H1 (cell line): Measurements from ENCODE around the gene KCNMA1. TPM values are rescaled to one million over a fixed set of nuclear protein-coding genes. Genes with fewer than 3 reads are reported as not detected.

Experiments
- CTCF ChIA-PET: fragments of 300-600 bp; sonication (Branson Sonifier 250); formaldehyde crosslinking; loops from one replicate; lab custom pipeline; 2021; ENCODE audit not compliant: partially characterized antibody; lab: Charles Lee
- POLR2A ChIA-PET: fragments of 300-600 bp; sonication (Branson Sonifier 250); formaldehyde crosslinking; loops from one replicate; lab custom pipeline; 2021; ENCODE audit warnings: inconsistent platforms; ENCODE audit not compliant: partially characterized antibody; lab: Charles Lee
- DNase-seq, 2 experiments: peaks; one replicate each; pipeline versions ENCODE4 v3.0.0 to v3.0.0-alpha.2; 2010 to 2022; ENCODE audit warnings: low spot score in 2 of 2, low read depth in 1 of 2, mixed read lengths in 1 of 2
- FAIRE-seq: peaks from 2 replicates; lab custom pipeline; 2011; peaks lifted over from hg19 to GRCh38; lab: Jason Lieb, UNC
- H2AFZ ChIP-seq: 2 replicates; pipeline ENCODE4 v1.8.1; 2012; ENCODE audit warnings: low read length, inconsistent platforms
- H2AK5ac ChIP-seq: 2 replicates; pipeline ENCODE4 v1.6.1; 2013; ENCODE audit warnings: low read depth, low read length
- H2BK120ac ChIP-seq: replicated peaks from 2 replicates; pipeline ENCODE3; 2013; ENCODE audit warnings: low read depth, low read length, inconsistent platforms
- H2BK12ac ChIP-seq: 2 replicates; pipeline ENCODE4 v1.6.1; 2013; ENCODE audit warnings: low read depth, low read length
- H2BK15ac ChIP-seq: 2 replicates; pipeline ENCODE4 v1.6.1; 2013; ENCODE audit warnings: low read length
- H2BK20ac ChIP-seq: 2 replicates; pipeline ENCODE4 v1.6.1; 2013; ENCODE audit warnings: low read length
- H2BK5ac ChIP-seq: 2 replicates; pipeline ENCODE4 v1.6.1; 2013; ENCODE audit warnings: low read depth, low read length
- H3K14ac ChIP-seq: 2 replicates; pipeline ENCODE4 v1.6.1; 2013; ENCODE audit warnings: inconsistent platforms; ENCODE audit not compliant: insufficient read length
- H3K18ac ChIP-seq: 2 replicates; pipeline ENCODE4 v1.6.1; 2013; ENCODE audit warnings: low read length; ENCODE audit errors: extremely low read depth
- H3K23ac ChIP-seq: 2 replicates; pipeline ENCODE4 v1.6.1; 2013; ENCODE audit warnings: inconsistent platforms; ENCODE audit not compliant: insufficient read length
- H3K23me2 ChIP-seq: 2 replicates; pipeline ENCODE4 v1.6.1; 2013; ENCODE audit warnings: low read depth, low read length
- H3K27ac ChIP-seq: 2 replicates; pipeline ENCODE4 v1.6.1; 2011; ENCODE audit warnings: low read depth, low read length, inconsistent platforms
- H3K27me3 ChIP-seq, 4 experiments: replicated peaks in 1 of 4; 1 replicate in 1 of 4; 2 replicates in 3 of 4; pipeline versions ENCODE4 v1.6.1 to v1.8.1; 2011 to 2013; ENCODE audit warnings: low read length in 3 of 4, mild to moderate bottlenecking in 3 of 4, inconsistent platforms in 2 of 4, mixed read lengths in 2 of 4, moderate library complexity in 1 of 4; ENCODE audit not compliant: control insufficient read depth in 3 of 4, insufficient read depth in 3 of 4; ENCODE audit errors: extremely low read depth in 1 of 4
- H3K36me3 ChIP-seq, 4 experiments: 2 replicates each; pipeline versions ENCODE4 v1.6.1 to v1.8.1; 2011 to 2013; ENCODE audit warnings: mild to moderate bottlenecking in 4 of 4, low read length in 3 of 4, moderate library complexity in 2 of 4, control low read depth in 1 of 4, inconsistent platforms in 1 of 4; ENCODE audit not compliant: insufficient read depth in 4 of 4, control insufficient read depth in 2 of 4
- H3K4ac ChIP-seq: replicated peaks from 2 replicates; pipeline ENCODE3; 2013; ENCODE audit warnings: low read length, low read depth, mixed read lengths, inconsistent platforms; ENCODE audit not compliant: insufficient read length
- H3K4me1 ChIP-seq, 4 experiments: replicated peaks in 1 of 4; 1 replicate in 1 of 4; 2 replicates in 3 of 4; pipeline versions ENCODE4 v1.6.1 to v1.8.1; 2011 to 2013; ENCODE audit warnings: low read length in 3 of 4, inconsistent platforms in 2 of 4, mixed read lengths in 1 of 4; ENCODE audit not compliant: insufficient read depth in 4 of 4, control insufficient read depth in 3 of 4
- H3K4me2 ChIP-seq, 2 experiments: 2 replicates each; pipeline versions ENCODE4 v1.6.1 to v1.8.1; 2011 to 2013; ENCODE audit warnings: low read depth in 2 of 2, low read length in 2 of 2, control low read depth in 1 of 2, inconsistent platforms in 1 of 2, mild to moderate bottlenecking in 1 of 2; ENCODE audit not compliant: insufficient read depth in 1 of 2
- H3K4me3 ChIP-seq, 4 experiments: fragments of 200-600, 300-600 bp in 1 of 4; sonication (generic), shearing (Covaris generic), sonication (Bioruptor Twin) in 1 of 4; 2 replicates each; pipeline versions ENCODE4 v1.5.1 to v1.8.1; 2011 to 2016; ENCODE audit warnings: low read length in 4 of 4, low read depth in 3 of 4, control low read depth in 2 of 4, inconsistent platforms in 2 of 4, mild to moderate bottlenecking in 2 of 4, mixed read lengths in 1 of 4, moderate library complexity in 1 of 4; ENCODE audit not compliant: insufficient read depth in 2 of 4; ENCODE audit errors: extremely low read depth in 1 of 4
- H3K56ac ChIP-seq: replicated peaks from 2 replicates; pipeline ENCODE3; 2013; ENCODE audit warnings: low read depth, mild to moderate bottlenecking, mixed read lengths, low read length, inconsistent platforms; ENCODE audit not compliant: insufficient read length
- H3K79me1 ChIP-seq: 2 replicates; pipeline ENCODE4 v1.6.1; 2013; ENCODE audit warnings: low read depth, low read length, control low read depth
- H3K79me2 ChIP-seq, 2 experiments: 2 replicates each; pipeline versions ENCODE4 v1.6.1 to v1.8.1; 2012 to 2013; ENCODE audit warnings: low read length in 2 of 2, mild to moderate bottlenecking in 2 of 2, inconsistent platforms in 1 of 2; ENCODE audit not compliant: insufficient read depth in 2 of 2, control insufficient read depth in 1 of 2
- H3K9ac ChIP-seq, 4 experiments: replicated peaks in 1 of 4; 1 replicate in 1 of 4; 2 replicates in 3 of 4; pipeline versions ENCODE4 v1.6.1 to v1.8.1; 2011 to 2013; ENCODE audit warnings: low read depth in 3 of 4, low read length in 3 of 4, control low read depth in 2 of 4, mild to moderate bottlenecking in 2 of 4, moderate library complexity in 2 of 4, inconsistent platforms in 1 of 4; ENCODE audit errors: extremely low read depth in 1 of 4
- H3K9me3 ChIP-seq, 2 experiments: 2 replicates each; pipeline versions ENCODE4 v1.6.1 to v1.8.1; 2012 to 2013; ENCODE audit warnings: mild to moderate bottlenecking in 2 of 2, moderate library complexity in 2 of 2, control low read depth in 1 of 2, inconsistent platforms in 1 of 2, low read depth in 1 of 2, low read length in 1 of 2, mixed read lengths in 1 of 2; ENCODE audit not compliant: insufficient read depth in 2 of 2
- H4K20me1 ChIP-seq, 2 experiments: replicated peaks in 1 of 2; 2 replicates each; pipeline versions ENCODE3 to v1.8.1; 2011 to 2013; ENCODE audit warnings: inconsistent platforms in 2 of 2, low read length in 2 of 2, mild to moderate bottlenecking in 1 of 2; ENCODE audit not compliant: insufficient read depth in 2 of 2, control insufficient read depth in 1 of 2
- H4K5ac ChIP-seq: 2 replicates; pipeline ENCODE4 v1.6.1; 2013; ENCODE audit warnings: low read length, low read depth, mixed read lengths, inconsistent platforms; ENCODE audit not compliant: insufficient read length
- H4K8ac ChIP-seq: 2 replicates; pipeline ENCODE4 v1.8.0; 2013; ENCODE audit warnings: mild to moderate bottlenecking, moderate library complexity, low read length, inconsistent platforms; ENCODE audit not compliant: insufficient read depth; ENCODE audit errors: extremely low read depth
- H4K91ac ChIP-seq: replicated peaks from 2 replicates; pipeline ENCODE3; 2013; ENCODE audit warnings: low read length, mixed read lengths, inconsistent platforms; ENCODE audit not compliant: insufficient read length
- BCL11A ChIP-seq, 2 experiments: IDR thresholded peaks; one replicate each; pipeline ENCODE4 v1.6.1; 2011; ENCODE audit warnings: low read depth in 2 of 2, low read length in 2 of 2, mild to moderate bottlenecking in 2 of 2
- CBX8 ChIP-seq: fragments of 300-800, 300-1000 bp; sonication (generic); IDR thresholded peaks from 2 replicates; pipeline ENCODE4 v1.7.1; 2016; ENCODE audit warnings: low read depth, low read length, borderline replicate concordance
- EGR1 ChIP-seq: IDR thresholded peaks from 2 replicates; pipeline ENCODE4 v1.6.1; 2011; ENCODE audit warnings: low read depth, low read length, borderline replicate concordance
- GTF2F1 ChIP-seq: IDR thresholded peaks from 2 replicates; pipeline ENCODE4 v1.6.1; 2012; ENCODE audit warnings: low read depth, low read length, improper control_type of control experiment, borderline replicate concordance
- KDM5A ChIP-seq: fragments of 200-600 bp; IDR thresholded peaks from 2 replicates; pipeline ENCODE4 v1.7.1; 2012; ENCODE audit warnings: mild to moderate bottlenecking, low read length, inconsistent platforms, mixed read lengths
- PHF8 ChIP-seq: fragments of 200-600 bp; sonication (generic); conservative IDR thresholded peaks from 2 replicates; pipeline ENCODE4 v1.7.1; 2012; ENCODE audit warnings: low read depth, mild to moderate bottlenecking, inconsistent platforms, low read length, moderate library complexity
- POLR2AphosphoS5 ChIP-seq: IDR thresholded peaks from 2 replicates; pipeline ENCODE4 v1.6.1; 2011; ENCODE audit warnings: low read depth, low read length
- TBP ChIP-seq: IDR thresholded peaks from 2 replicates; pipeline ENCODE4 v1.6.1; 2011; ENCODE audit warnings: low read depth, low read length, improper control_type of control experiment
- WGBS, 2 experiments: shearing (Covaris generic) in 1 of 2; methylation state at CpG; one replicate each; pipeline versions ENCODE4 v1.1.6 to v1.1.7; 2013 to 2015; ENCODE audit warnings: low lambda C conversion rate in 2 of 2, mixed read lengths in 2 of 2, inconsistent platforms in 1 of 2, low coverage in 1 of 2, missing lambda C conversion rate in 1 of 2; ENCODE audit not compliant: insufficient replicate concordance in 2 of 2, insufficient coverage in 1 of 2, insufficient read length in 1 of 2; ENCODE audit errors: extremely low coverage in 1 of 2, missing lambda C conversion rate in 1 of 2; 5-methylcytosine and 5-hydroxymethylcytosine counted together
- polyA plus RNA-seq, 7 experiments: library from polyadenylated mRNA; depleted of rRNA in 3 of 7; stranded (reverse) in 5 of 7; unstranded in 2 of 7; fragments of >200 nt in 5 of 7; fragments of 200-250 nt in 2 of 7; gene quantifications; 1 replicate in 5 of 7; 2 replicates in 1 of 7; 4 replicates in 1 of 7; pipeline versions ENCODE4 v1.2.1 to v1.2.3, GENCODE V29; 2011 to 2013; ENCODE audit warnings: missing spikeins in 2 of 7, mixed read lengths in 2 of 7
- total RNA-seq: library from RNA; stranded (reverse); fragmentation: NEBNext Ultra II Directional; extraction: Animal tissue kit (Norgen Biotek cat#: 25700); gene quantifications from 2 replicates; pipeline ENCODE4 v1.2.1, GENCODE V29; 2021

The KCNMA1 gene
- total and polyA plus RNA-seq, 2 of the 8 experiments (the other 6 are each of a cell fraction or from before 2014, with no cell fraction given) = 10.2 to 11.1 TPM

DNA sequence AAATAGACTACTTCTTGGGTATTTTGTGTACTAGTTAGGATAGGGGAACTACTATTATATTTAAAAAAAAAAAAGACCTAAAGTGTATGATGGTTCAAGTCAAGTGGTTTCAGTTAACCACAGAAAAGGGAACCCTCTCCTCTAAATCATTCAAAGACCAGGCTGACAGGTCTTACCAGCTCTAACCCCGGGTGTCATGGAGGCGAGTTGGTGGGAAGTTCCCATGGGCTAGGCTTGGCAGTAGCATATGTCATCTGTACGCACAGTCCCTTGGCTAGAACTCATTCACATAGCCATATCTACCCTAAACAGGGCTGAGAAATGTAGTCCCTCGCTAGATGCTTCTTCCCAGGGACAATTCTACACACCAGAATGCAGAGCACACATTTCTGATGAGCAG lies 37.7 kb upstream of the KCNMA1 start:
- ChIA-PET POLR2A (no interaction called here), CTCF (interaction anchor here (0.6 to 2.4 kb wide), 2 partner anchors 35 to 36 kb away, joined by 3 to 10 read pairs; no protein-coding TSS in a partner anchor)
- Histone ChIP-seq H4K8ac (no peak overlapping the region), H3K79me1 (no peaks in the 10 kb centered on the region), H3K36me3 (no peaks in the 10 kb centered on the region), H3K27me3 (no peaks in the 10 kb centered on the region), H3K27ac (no peak overlapping the region), H3K56ac (no peak overlapping the region), H2AK5ac (no peak overlapping the region), H2AFZ (no peak overlapping the region), H3K18ac (no peak overlapping the region), H3K14ac (no peak overlapping the region), H4K91ac (no peak overlapping the region), H3K79me2 (no peaks in the 10 kb centered on the region), H2BK15ac (no peak overlapping the region), H3K23ac (no peak overlapping the region), H2BK12ac (no peak overlapping the region), H3K4ac (no peak overlapping the region), H3K9me3 (no peaks in the 10 kb centered on the region), H2BK5ac (no peak overlapping the region), H2BK120ac (no peak overlapping the region), H3K4me1 (peaks cover 0 to 6% (median 0%) of the 10 kb centered on the region in 4 experiments; a peak in 1 of 7 replicates), H4K20me1 (no peaks in the 10 kb centered on the region), H3K23me2 (no peaks in the 10 kb centered on the region; the same call in 1 of the 2 replicates), H3K4me3 (no peak overlapping the region), H2BK20ac (no peak overlapping the region), H4K5ac (no peak overlapping the region), H3K9ac (no peak overlapping the region), H3K4me2 (no peak overlapping the region)
- DNase-seq (no peak), FAIRE-seq (no peak)
- TF ChIP-seq EGR1 = no peak
- no peak for TF ChIP-seq BCL11A (IDR thresholded peaks at IDR 0.05; ENCODE audit: low read depth in 2 of 2, low read length in 2 of 2)
- no peak for TF ChIP-seq POLR2AphosphoS5
- no peak for TF ChIP-seq GTF2F1
- TF ChIP-seq KDM5A = no peak
- TF ChIP-seq TBP = no peak
- no peak for TF ChIP-seq PHF8
- no peak for TF ChIP-seq CBX8
- 81% methylated on average over 4 of the region's 4 CpGs; no CpG with 5 or more reads in 1 of the 2 experiments for WGBS, 2 experiments
